Endothelial cell of umbilical vein (primary cell): Measurements from ENCODE around the gene PLXNA3. TPM values are rescaled to one million over a fixed set of nuclear protein-coding genes. Genes with fewer than 3 reads are reported as not detected.

ENCODE experiments used
- BruUV-seq: library from RNA; stranded (reverse); fragments of 400-500 nt; replicated peaks from 2 replicates; lab custom pipeline; 2021; lab: Mats Ljungman, UMichigan
- CTCF ChIA-PET: fragments of 300-600, 350-600 bp; sonication (Branson Sonifier 250); formaldehyde crosslinking; loops from one replicate; lab custom pipeline; 2021; ENCODE audit warnings: antibody characterized with exemption, inconsistent platforms; lab: Charles Lee
- POLR2A ChIA-PET: fragments of 300-600, 350-600 bp; sonication (Branson Sonifier 250); formaldehyde crosslinking; loops from one replicate; lab custom pipeline; 2021; ENCODE audit warnings: antibody characterized with exemption, inconsistent platforms; lab: Charles Lee
- DNase-seq: peaks from one replicate; pipeline ENCODE4 v3.0.0-alpha.2; 2011; ENCODE audit warnings: low read depth, low spot score
- FAIRE-seq: peaks from 2 replicates; lab custom pipeline; 2011; peaks lifted over from hg19 to GRCh38; lab: Jason Lieb, UNC
- H2AFZ ChIP-seq: 2 replicates; pipeline ENCODE4 v1.6.0; 2012; ENCODE audit warnings: low read depth, low read length, control low read depth, inconsistent platforms
- H3K27ac ChIP-seq: 2 replicates; pipeline ENCODE4 v1.5.1; 2011; ENCODE audit warnings: low read depth, mild to moderate bottlenecking, control low read depth, low read length, moderate library complexity; ENCODE audit not compliant: insufficient read depth
- H3K27me3 ChIP-seq, 2 experiments: 2 replicates each; pipeline versions ENCODE4 v1.6.0 to v1.6.1; 2011; ENCODE audit warnings: low read length in 2 of 2, mixed read lengths in 1 of 2; ENCODE audit not compliant: control insufficient read depth in 2 of 2, insufficient read depth in 2 of 2
- H3K36me3 ChIP-seq, 2 experiments: 2 replicates in 1 of 2; 3 replicates in 1 of 2; pipeline ENCODE4 v1.5.1; 2011; ENCODE audit warnings: low read length in 2 of 2, mild to moderate bottlenecking in 1 of 2, moderate library complexity in 1 of 2; ENCODE audit not compliant: control insufficient read depth in 2 of 2, insufficient read depth in 2 of 2; ENCODE audit errors: extremely low read depth in 1 of 2
- H3K4me1 ChIP-seq: 3 replicates; pipeline ENCODE4 v1.5.1; 2011; ENCODE audit warnings: mild to moderate bottlenecking, low read length; ENCODE audit not compliant: control insufficient read depth, insufficient read depth; ENCODE audit errors: extremely low read depth
- H3K4me2 ChIP-seq: 2 replicates; pipeline ENCODE4 v1.6.1; 2011; ENCODE audit warnings: low read length, control low read depth, mixed read lengths; ENCODE audit not compliant: insufficient read depth
- H3K4me3 ChIP-seq, 3 experiments: fragments of 200-600 bp in 1 of 3; sonication (generic), shearing (Covaris generic) in 1 of 3; replicated peaks in 1 of 3; 2 replicates each; pipeline ENCODE4 v1.5.1; 2011 to 2016; ENCODE audit warnings: control low read depth in 3 of 3, low read length in 3 of 3, mild to moderate bottlenecking in 2 of 3, inconsistent platforms in 1 of 3, low read depth in 1 of 3, moderate library complexity in 1 of 3; ENCODE audit not compliant: insufficient read depth in 1 of 3
- H3K79me2 ChIP-seq: 2 replicates; pipeline ENCODE4 v1.6.0; 2012; ENCODE audit warnings: low read length, inconsistent platforms; ENCODE audit not compliant: control insufficient read depth, insufficient read depth
- H3K9ac ChIP-seq: replicated peaks from 2 replicates; pipeline ENCODE3; 2011; ENCODE audit warnings: low read length, control low read depth; ENCODE audit not compliant: insufficient read depth; ENCODE audit errors: extremely low read depth
- H3K9me1 ChIP-seq: replicated peaks from 3 replicates; pipeline ENCODE4 v1.6.0; 2011; ENCODE audit warnings: mild to moderate bottlenecking, low read length; ENCODE audit not compliant: control insufficient read depth, insufficient read depth; ENCODE audit errors: extremely low read depth
- H3K9me3 ChIP-seq: replicated peaks from 2 replicates; pipeline ENCODE4 v1.5.1; 2012; ENCODE audit warnings: low read length, inconsistent platforms; ENCODE audit not compliant: control insufficient read depth, insufficient read depth
- H4K20me1 ChIP-seq: replicated peaks from 2 replicates; pipeline ENCODE3; 2011; ENCODE audit warnings: mild to moderate bottlenecking, low read length; ENCODE audit not compliant: control insufficient read depth, insufficient read depth; ENCODE audit errors: extremely low read depth
- CTCF ChIP-seq, 2 donors: IDR thresholded peaks; 1 replicate in 1 of 2; 2 replicates in 1 of 2; pipeline ENCODE4 v1.5.1; 2011; ENCODE audit warnings: low read length in 2 of 2, mild to moderate bottlenecking in 2 of 2, moderate library complexity in 2 of 2, control low read depth in 1 of 2, inconsistent platforms in 1 of 2, low read depth in 1 of 2; ENCODE audit not compliant: insufficient read depth in 1 of 2; ENCODE audit errors: extremely low read depth in 1 of 2
- EZH2 ChIP-seq: IDR thresholded peaks from 2 replicates; pipeline ENCODE4 v1.6.1; 2012; ENCODE audit warnings: borderline replicate concordance, low read depth, mild to moderate bottlenecking, moderate library complexity, low read length, inconsistent platforms; ENCODE audit not compliant: severe bottlenecking
- FOS ChIP-seq: IDR thresholded peaks from 2 replicates; pipeline ENCODE4 v1.6.1; 2011; ENCODE audit warnings: mild to moderate bottlenecking, low read length, moderate library complexity, borderline replicate concordance; ENCODE audit not compliant: insufficient read depth
- GATA2 ChIP-seq: IDR thresholded peaks from 2 replicates; pipeline ENCODE4 v1.7.0; 2011; ENCODE audit warnings: low read depth, mild to moderate bottlenecking, moderate library complexity, mixed read lengths, low read length; ENCODE audit not compliant: insufficient read length, insufficient read depth
- JUN ChIP-seq: IDR thresholded peaks from 2 replicates; pipeline ENCODE4 v1.6.1; 2011; ENCODE audit warnings: borderline replicate concordance, low read depth; ENCODE audit not compliant: insufficient read length, insufficient read depth
- MAX ChIP-seq: IDR thresholded peaks from 2 replicates; pipeline ENCODE4 v1.6.1; 2011; ENCODE audit not compliant: insufficient read depth, insufficient read length
- MYC ChIP-seq: IDR thresholded peaks from one replicate; pipeline ENCODE4 v1.6.1; 2011; ENCODE audit warnings: mild to moderate bottlenecking, low read depth, low read length
- POLR2A ChIP-seq: IDR thresholded peaks from 2 replicates; pipeline ENCODE4 v1.6.1; 2012; ENCODE audit warnings: low read depth, mild to moderate bottlenecking, control low read depth, low read length
- POLR2AphosphoS5 ChIP-seq: IDR thresholded peaks from 2 replicates; pipeline ENCODE4 v1.6.1; 2012; ENCODE audit warnings: low read depth, mild to moderate bottlenecking, control low read depth, low read length, moderate library complexity; ENCODE audit not compliant: insufficient read depth
- dilution Hi-C: fragments of 300-500 bp; cut with MboI; formaldehyde crosslinking; loops from one replicate; pipeline ENCODE4 v1.15.0; 2019; ENCODE audit warnings: low sequenced_read_pairs; ENCODE audit not compliant: extremely low pct_ligation_motif_present
- intact Hi-C: fragments of 100-400 bp; cut with micrococcal nuclease; formaldehyde crosslinking; loops from one replicate; pipeline ENCODE4 v1.10.0; 2022
- polyA plus RNA-seq, 4 experiments: library from polyadenylated mRNA; depleted of rRNA in 3 of 4; stranded (reverse) in 3 of 4; unstranded in 1 of 4; fragments of >200 nt; gene quantifications; 2 replicates each; pipeline versions ENCODE4 v1.2.1 to v1.2.3, GENCODE V29; 2011 to 2012; ENCODE audit warnings: missing spikeins in 1 of 4
- total RNA-seq: library from RNA; stranded (reverse); gene quantifications from 2 replicates; pipeline ENCODE4 v1.2.3, GENCODE V29; 2021

The PLXNA3 gene
- total and polyA plus RNA-seq, 2 donors (not counting 3 experiments of a cell fraction or from before 2014, with no cell fraction given): 56.8 to 58.6 TPM

- Histone ChIP-seq H2AFZ (no peak overlapping the region), H3K9ac (no peak overlapping the region), H3K4me3 (no peak overlapping the region), H3K27ac (no peak overlapping the region), H3K36me3 (peaks cover 4 to 25% of the 10 kb centered on the region in 2 experiments), H3K4me1 (peaks cover 15% of the 10 kb centered on the region), H3K9me1 (no peaks in the 10 kb centered on the region), H3K9me3 (no peaks in the 10 kb centered on the region), H3K27me3 (no peaks in the 10 kb centered on the region), H4K20me1 (no peaks in the 10 kb centered on the region), H3K79me2 (peaks cover 64% of the 10 kb centered on the region), H3K4me2 (no peak overlapping the region)
- TF ChIP-seq MYC (no peak), MAX (no peak), GATA2 (no peak), POLR2A (no peak), POLR2AphosphoS5 (no peak), CTCF (IDR thresholded peaks at IDR 0.05; ENCODE audit: extremely low read depth in 1 of 2, insufficient read depth in 1 of 2, low read depth in 1 of 2, low read length in 2 of 2) (no peak), FOS (no peak), JUN (no peak), EZH2 (no peak)
- dilution Hi-C loops (no loop called here), intact Hi-C loops (loop anchor here (5.0 kb wide), 2 partner anchors 34 to 36 kb away; partner anchors contain the start of genes DNASE1L1 and LAGE3)
- no TSS peak for BruUV-seq
- FAIRE-seq (no peak), DNase-seq (no peak)
- ChIA-PET POLR2A (no interaction called here), CTCF (interaction anchor here (1.4 kb wide), 1 partner anchor 14 kb away, joined by 3 read pairs; no protein-coding TSS in a partner anchor)
Observed at GRCh38 chrX:154441564-154441963, 16.5 kb upstream of the PLXNA3 start.
